Measurements from ENCODE around the gene GCLM. TPM values are rescaled to one million over a fixed set of nuclear protein-coding genes. Genes with fewer than 3 reads are reported as not detected.
A peak's percentile ranks its signal among the peaks of the same experiment; 100 is the strongest.

GCLM gene
- total RNA-seq, 4 donors from 2014 or later, result 1.9 to 6.2 (median 2.8) TPM

GRCh38 chr1:93910305-93910704 is 1.1 kb upstream of the GCLM start:
- TF ChIP-seq POLR2A (IDR thresholded peaks at IDR 0.05) (no peak), CTCF (IDR thresholded peaks at IDR 0.05) (no peak)
- intact Hi-C loops (cut with DNase I; ENCODE audit: low total_unique reads), result no loop called here
- 95 to 96% methylated on average over 4 of the region's 4 CpGs for WGBS, 2 donors
- no peak overlapping the region for H3K4me3 ChIP-seq (ENCODE audit: low read depth, poor library complexity, severe bottlenecking)
- DNase-seq (ENCODE audit: low spot score in 2 of 2), result no peak

DNA sequence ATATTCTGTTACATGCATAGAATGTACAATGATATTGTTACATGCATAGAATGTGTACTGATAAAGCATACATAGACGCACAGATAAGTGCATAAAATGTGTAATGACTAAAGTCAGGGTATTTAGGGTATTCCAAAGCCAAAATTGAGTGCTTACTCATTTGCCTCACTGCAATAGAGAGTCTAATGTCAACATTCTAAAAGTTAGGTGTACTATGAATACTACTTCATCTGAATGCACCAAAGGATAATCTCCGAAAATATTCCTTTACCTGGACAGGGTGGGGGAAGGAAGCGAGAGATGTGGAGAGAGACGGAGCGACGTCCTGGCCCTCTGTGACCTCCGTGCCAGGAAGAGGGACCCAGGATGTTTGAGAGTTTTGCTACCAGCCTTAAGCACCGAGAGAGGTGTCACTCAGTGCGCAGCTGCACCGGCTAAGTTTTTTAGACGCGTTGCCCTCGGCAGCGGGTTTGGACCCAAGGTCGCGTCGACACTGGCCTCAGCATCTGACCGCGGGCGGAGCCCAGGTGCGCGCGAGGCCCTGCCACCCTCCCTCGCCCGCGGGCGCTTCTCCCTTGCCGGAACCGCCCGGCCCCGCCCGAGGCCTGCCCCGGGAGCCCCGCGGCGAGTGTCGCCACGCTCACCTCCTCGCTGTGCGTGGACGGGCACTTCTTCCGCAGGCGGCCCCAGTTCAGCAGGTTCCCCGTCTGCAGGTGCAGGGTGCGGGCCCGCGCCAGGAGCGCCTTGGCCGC is 660 bp downstream of the GCLM start:
- H3K4me3 ChIP-seq (ENCODE audit: low read depth, poor library complexity, severe bottlenecking), result peak overlapping the region; percentile 91
- 0% methylated on average over 16 to 32 of the region's 49 CpGs for WGBS, 2 donors
- DNase-seq (ENCODE audit: low spot score in 2 of 2), result no peak
- TF ChIP-seq CTCF (IDR thresholded peaks at IDR 0.05) (no peak), POLR2A (IDR thresholded peaks at IDR 0.05) (no peak)
- intact Hi-C loops (cut with DNase I; ENCODE audit: low total_unique reads), result no loop called here

DNA sequence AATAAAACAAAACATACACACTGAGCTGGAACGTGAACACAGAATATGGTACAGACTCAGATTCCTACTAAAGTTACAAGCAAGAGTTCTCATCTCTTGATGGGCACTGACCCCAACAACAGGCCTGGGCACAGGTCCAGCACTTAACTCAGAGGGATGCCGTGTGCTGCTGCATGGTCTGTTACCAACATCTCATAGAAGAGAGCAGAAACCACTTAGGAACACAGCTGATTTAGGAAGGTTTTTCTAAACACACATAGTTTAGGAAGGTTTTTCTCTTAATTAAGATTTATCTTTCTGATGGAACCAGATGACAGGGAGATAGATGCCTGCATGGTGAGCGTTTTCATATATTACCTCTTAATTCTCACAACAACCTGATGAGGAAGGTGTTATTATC is 1.5 kb downstream of the GCLM start:
- 42 to 57% methylated on average over 3 of the region's 3 CpGs for WGBS, 2 donors
- intact Hi-C loops (cut with DNase I; ENCODE audit: low total_unique reads), result no loop called here
- no peak for DNase-seq (ENCODE audit: low spot score in 2 of 2)
- no peak overlapping the region for H3K4me3 ChIP-seq (ENCODE audit: low read depth, poor library complexity, severe bottlenecking)
- TF ChIP-seq CTCF (IDR thresholded peaks at IDR 0.05), result no peak
- TF ChIP-seq POLR2A (IDR thresholded peaks at IDR 0.05), result no peak

- intact Hi-C loops (cut with DNase I; ENCODE audit: low total_unique reads), result no loop called here
- no peak overlapping the region for H3K4me3 ChIP-seq (ENCODE audit: low read depth, poor library complexity, severe bottlenecking)
- WGBS, 2 donors, result 89 to 94% methylated on average over 3 of the region's 3 CpGs
- no peak for DNase-seq (ENCODE audit: low spot score in 2 of 2)
- no peak for TF ChIP-seq POLR2A (IDR thresholded peaks at IDR 0.05)
Measured at GRCh38 chr1:93906480-93906879, 2.8 kb downstream of the GCLM start.

DNA sequence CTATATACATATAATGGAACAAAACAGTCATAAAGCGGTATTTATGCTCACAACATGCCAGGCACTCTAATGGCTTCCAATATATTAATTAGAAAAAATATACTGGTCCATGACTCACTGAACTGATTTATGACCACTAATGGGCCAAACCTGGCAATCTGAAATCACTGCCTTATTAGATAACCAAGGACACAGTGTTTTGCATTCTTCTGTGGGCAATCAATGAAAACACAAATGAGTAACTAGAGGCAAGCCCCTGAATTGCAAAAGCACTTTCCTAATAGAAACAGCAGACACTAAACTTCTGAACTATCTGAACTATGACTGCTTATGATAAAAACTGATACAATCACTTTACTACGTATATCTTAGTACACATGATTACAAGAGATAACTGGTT is 3.5 kb downstream of the GCLM start:
- no peak overlapping the region for H3K4me3 ChIP-seq (ENCODE audit: low read depth, poor library complexity, severe bottlenecking)
- DNase-seq (ENCODE audit: low spot score in 2 of 2), result no peak
- intact Hi-C loops (cut with DNase I; ENCODE audit: low total_unique reads), result no loop called here
- 82 to 84% methylated on average over 2 of the region's 2 CpGs for WGBS, 2 donors
- TF ChIP-seq CTCF (IDR thresholded peaks at IDR 0.05) (no peak), POLR2A (IDR thresholded peaks at IDR 0.05) (no peak)

DNA sequence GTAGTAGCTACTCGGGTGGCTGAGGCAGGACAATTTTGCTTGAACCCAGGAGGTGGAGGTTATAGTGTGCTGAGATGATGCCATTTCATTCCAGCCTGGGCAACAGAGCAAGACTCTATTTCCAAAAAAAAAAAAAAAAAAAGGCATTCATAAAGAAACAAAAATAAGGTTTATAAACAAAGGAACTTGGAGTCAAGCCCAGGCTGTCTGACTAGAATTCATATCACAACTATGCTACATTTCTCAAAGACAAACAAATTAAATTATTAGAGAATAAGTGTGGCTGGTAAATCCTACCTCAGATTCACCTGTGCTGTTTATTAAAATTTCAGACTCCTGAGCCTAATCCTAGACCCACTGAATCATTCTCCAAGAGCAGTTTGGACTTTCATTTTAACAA is 4.2 kb downstream of the GCLM start:
- H3K4me3 ChIP-seq (ENCODE audit: low read depth, poor library complexity, severe bottlenecking), result no peak overlapping the region
- intact Hi-C loops (cut with DNase I; ENCODE audit: low total_unique reads), result no loop called here
- WGBS, 2 donors, result 90 to 100% methylated on average over 1 of the region's 1 CpG
- TF ChIP-seq POLR2A (IDR thresholded peaks at IDR 0.05) (no peak), CTCF (IDR thresholded peaks at IDR 0.05) (no peak)
- no peak for DNase-seq (ENCODE audit: low spot score in 2 of 2)
